Lower leg skin (tissue), 3 donors: ENCODE measurements around the gene NFE2L1.

Experiments
- POLR2A ChIP-seq, 2 donors: fragments of 450-650 bp; IDR thresholded peaks; one replicate each; pipeline ENCODE4 v1.6.1; 2016 to 2017; ENCODE audit warnings: antibody characterized with exemption in 2 of 2, mild to moderate bottlenecking in 1 of 2, moderate library complexity in 1 of 2
- TF ChIP-seq, protein P1 (sequence below), 3 donors: fragments of 450-650 bp; IDR thresholded peaks; one replicate each; pipeline ENCODE4 v1.5.1; 2016; ENCODE audit warnings: antibody characterized with exemption in 3 of 3, mild to moderate bottlenecking in 3 of 3, moderate library complexity in 2 of 3

DNA sequence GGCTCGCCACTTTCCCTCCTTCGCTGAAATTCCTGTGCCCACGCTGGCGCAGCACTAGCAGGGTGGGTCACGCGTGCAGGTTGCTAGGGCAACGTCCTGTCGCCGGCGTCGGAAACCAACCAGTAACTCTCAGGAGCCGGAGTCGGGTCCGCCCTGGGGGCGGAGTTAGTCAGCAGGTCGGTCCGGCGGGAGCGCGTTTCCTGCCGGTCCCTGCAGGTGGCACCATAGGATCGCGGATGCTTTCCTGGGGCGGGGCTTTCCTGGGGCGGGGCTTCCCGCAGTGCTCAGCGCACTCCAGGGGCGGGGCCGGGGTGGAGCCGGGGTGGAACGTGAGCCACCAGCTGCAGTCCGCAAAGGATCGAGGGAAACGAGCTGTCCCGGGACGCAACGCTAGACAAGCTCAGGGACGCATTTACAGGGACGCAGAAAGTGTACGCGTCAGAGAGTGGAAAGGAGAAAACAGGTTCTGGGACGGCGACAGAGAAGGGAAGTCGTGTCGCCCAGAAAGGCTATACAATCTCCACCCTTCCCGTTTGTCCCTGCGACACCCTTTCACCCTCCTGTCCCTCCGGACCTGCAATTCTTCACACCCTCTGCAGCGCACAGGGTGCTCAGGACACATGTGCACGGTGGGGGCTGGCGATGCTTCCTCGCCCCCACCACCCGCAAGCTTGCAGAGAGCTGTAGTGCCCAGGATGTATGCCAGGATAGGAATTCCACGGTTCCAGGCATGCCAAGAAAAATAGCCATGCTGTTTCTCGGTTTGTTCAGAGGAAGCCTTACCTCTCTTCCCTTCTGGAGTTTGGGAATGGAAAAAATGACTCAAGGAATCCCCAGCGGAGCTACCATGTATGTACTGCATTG is 22.9 kb upstream of the NFE2L1 start:
- TF ChIP-seq, protein P1, sequence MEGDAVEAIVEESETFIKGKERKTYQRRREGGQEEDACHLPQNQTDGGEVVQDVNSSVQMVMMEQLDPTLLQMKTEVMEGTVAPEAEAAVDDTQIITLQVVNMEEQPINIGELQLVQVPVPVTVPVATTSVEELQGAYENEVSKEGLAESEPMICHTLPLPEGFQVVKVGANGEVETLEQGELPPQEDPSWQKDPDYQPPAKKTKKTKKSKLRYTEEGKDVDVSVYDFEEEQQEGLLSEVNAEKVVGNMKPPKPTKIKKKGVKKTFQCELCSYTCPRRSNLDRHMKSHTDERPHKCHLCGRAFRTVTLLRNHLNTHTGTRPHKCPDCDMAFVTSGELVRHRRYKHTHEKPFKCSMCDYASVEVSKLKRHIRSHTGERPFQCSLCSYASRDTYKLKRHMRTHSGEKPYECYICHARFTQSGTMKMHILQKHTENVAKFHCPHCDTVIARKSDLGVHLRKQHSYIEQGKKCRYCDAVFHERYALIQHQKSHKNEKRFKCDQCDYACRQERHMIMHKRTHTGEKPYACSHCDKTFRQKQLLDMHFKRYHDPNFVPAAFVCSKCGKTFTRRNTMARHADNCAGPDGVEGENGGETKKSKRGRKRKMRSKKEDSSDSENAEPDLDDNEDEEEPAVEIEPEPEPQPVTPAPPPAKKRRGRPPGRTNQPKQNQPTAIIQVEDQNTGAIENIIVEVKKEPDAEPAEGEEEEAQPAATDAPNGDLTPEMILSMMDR (IDR thresholded peaks at IDR 0.05): peak in 1 of 3 donors; percentile 77
- no peak for TF ChIP-seq POLR2A (IDR thresholded peaks at IDR 0.05)
